Activated CD4-positive, alpha-beta T cell treated with anti-CD3 and anti-CD28 coated beads for 24 hours (primary cell): Measurements from ENCODE around the gene LUC7L3.
A peak's percentile ranks its signal among the peaks of the same experiment; 100 is the strongest.
"Not testable (repeated sequence)": the region's sequence is repeated elsewhere in the genome, so short reads cannot be mapped to it uniquely, and the experiment has no call there.

Source experiments
- DNase-seq, 2 donors: peaks; one replicate each; pipeline ENCODE4 v3.0.0-alpha.2; 2020; ENCODE audit warnings: low read depth in 2 of 2

The LUC7L3 gene

GRCh38 chr17:50781167-50781566 is 61.8 kb downstream of the LUC7L3 start:
- no peak for DNase-seq

DNA sequence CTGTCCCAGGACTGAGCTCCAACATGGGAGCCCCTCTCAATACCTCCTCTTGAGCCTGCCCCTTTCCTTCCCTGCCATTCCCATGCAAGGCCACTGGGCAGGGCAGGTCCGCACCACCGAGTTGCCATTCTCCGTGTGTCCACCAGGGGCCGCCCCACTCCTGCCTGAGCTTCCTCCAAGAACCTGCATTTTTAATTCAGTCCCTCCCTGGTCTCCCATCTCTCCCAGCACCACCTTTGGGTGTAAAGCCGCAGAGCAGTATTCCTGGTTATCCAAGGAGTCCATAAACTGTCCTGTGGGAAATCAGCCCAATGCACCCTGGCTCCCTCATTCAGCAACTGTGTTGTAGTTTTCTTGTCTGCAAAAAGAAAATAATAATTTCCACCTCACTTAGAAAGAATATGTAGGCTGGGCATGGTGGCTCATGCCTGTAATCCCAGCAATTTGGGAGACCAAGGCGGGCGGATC is 63.8 kb downstream of the LUC7L3 start:
- DNase-seq = peak; percentile 72 to 80

GRCh38 chr17:50783905-50784304 is 64.5 kb downstream of the LUC7L3 start:
- no peak for DNase-seq

- DNase-seq = no peak
Measured at GRCh38 chr17:50785126-50785525, 65.7 kb downstream of the LUC7L3 start.

GRCh38 chr17:50785946-50786570 is 66.7 kb downstream of the LUC7L3 start:
- no peak for DNase-seq

DNA sequence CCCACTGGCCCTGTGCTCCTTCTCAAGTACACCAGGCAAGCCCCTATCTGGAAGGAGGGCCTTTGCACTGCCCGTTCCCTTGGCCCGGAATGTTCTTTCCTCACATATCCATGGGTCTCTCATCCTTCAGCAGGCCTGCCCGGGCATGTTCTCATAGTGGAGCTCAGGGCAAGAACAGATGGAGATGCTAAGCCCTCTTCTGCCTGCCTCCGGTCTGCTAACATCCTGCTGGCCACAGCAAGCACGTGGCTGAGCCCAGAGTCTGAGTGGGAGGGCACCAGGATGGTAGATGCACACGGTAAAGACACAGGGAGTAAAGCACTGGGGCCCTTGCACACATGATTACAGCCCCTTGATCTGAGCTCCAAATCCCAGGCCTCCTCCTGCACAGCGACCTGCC is 67.7 kb downstream of the LUC7L3 start:
- DNase-seq = no peak

DNA sequence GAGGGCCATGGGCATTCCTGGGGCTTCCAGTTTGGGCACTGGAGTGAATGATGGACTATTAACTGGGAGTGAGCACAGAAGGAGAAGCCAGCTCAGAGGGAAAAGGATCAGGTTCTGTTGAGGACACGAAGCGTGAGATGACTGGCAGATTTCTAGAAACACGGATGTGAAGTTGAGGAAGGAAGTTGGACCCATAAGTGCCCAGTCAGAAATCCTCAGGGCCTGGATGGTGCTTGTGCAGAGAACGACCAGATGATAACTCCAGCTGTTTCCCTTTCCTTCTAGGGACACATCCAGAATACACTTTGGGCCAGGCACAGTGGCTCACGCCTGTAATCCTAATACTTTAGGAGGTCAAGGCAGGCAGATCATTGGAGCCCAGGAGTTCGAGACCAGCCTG is 71.2 kb downstream of the LUC7L3 start:
- no peak for DNase-seq

DNA sequence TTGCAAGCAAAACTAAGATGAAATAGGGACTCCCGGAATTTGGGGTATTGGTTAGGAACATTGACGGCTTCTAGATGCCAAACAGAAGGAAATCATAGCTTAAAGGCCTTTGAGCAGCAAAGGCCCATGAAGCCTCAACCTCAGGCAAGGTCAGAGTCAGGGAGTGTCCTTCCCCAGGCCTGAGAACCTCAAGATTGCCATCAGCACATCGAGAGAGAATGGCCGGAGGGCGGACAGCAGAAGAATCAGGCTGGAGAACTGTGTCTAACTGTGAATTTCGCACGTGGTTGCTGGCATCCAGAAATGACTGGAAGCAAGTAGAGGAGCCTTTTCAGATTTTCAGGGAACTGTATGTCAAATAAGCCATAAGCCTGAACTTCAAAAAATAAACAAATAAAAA is 72.7 kb downstream of the LUC7L3 start:
- no peak for DNase-seq

DNA sequence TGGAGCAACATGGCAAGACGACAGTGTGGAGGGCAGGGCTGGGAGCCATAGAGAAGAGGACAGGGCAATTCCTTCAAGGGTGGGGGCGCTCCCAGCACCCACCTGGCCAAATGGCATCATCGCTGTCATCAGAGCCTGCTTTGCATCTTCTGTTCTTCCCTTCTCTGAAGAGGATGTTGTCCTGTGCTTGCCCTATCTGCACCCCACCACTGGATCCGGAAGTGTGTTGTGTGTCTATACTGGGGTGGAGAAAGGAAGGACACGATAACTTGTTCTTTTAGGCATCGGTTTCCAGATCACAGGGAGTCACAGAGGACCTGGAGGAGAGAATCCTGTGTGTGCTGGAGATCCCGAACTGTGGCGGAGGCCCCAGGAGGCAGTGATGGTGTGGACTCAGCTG is 73.6 kb downstream of the LUC7L3 start:
- DNase-seq = no peak

- no peak for DNase-seq
Measured at GRCh38 chr17:50794361-50794760, 75.0 kb downstream of the LUC7L3 start.

- no peak for DNase-seq
Measured at GRCh38 chr17:50797135-50797810, 77.9 kb downstream of the LUC7L3 start.

DNA sequence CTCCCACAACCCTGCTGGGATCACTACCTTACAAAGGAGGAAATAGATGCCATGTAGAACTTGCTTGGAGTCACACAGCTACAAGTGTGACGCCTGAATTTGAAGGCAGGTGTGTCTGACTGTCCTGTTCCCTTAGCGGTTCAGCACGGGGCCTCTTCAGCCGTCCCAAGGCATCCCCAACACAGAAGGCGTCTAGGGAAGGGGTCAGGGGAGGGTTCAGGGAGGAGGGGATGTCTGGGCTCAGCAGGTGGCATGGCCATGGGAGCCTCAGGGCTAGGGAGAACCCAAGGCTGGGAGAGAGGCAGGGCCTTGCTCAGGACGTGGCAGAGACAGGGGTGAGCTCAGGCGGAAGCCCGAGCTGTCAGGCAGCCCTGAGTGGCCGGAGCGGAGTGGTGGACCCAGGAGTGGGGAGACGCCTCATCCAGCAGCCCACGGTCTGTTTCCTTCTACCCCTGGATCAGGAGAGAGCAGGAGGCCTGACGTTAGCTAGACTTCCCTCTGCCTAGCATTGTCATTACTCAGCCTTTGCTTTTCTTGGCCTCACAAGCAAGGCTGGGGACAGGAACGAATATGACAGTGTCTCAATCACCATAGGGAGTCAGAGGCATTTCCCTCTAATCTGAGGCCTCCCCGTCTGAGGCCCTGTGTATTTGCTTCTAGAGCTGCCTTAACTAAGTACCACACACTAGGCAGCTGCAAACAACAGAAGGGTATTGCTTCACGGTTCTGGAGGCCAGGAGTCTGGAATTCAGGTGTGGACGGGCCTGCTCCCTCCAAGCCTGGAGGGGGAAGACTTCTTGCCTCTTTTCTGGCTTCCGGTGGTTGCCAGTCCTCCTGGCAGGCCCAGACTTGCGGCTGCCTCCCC is 79.3 kb downstream of the LUC7L3 start:
- DNase-seq = no peak

DNA sequence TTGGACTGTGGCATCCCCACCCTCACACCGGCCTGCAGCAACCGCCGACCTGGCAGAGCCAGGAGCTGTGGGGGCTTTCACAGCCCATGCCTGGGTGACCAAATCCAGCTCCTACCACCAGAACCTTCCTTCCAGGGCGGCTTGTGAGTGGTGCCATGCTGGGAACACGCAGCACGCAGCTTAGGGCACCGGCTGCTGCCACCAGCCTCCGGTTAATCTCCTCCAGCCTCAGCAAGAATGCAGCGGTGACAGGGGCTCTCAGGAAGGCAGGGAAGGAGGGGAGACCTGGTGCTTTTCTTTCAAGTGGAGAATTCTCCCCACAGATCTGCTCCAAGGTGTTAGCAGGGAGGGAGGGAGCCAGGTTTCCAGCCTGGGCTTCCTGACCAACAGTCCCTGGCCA is 80.2 kb downstream of the LUC7L3 start:
- no peak for DNase-seq

DNA sequence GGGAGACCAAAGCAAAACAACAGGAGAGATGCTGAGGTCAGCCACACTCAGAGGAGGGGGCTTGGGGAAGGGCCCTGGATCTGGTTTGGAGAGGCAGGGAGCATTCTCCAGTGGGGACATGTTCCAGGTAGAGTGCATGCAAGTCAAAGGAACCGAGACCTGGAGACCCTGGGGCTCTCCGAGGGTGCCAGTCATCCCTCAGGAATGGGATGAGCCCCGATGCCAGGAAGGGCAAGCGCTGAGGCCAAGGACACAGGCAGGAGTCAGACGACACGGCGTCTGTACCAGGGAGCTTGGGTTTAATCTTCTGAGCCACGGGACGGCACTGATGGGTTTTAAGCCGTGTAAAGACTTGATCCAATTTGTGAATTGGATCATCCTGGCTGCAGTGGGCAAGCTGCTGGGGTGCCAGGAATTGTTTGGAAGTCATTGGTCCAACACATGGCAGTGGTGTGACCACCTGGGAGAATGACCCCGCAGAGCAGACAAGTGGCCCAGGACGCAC is 80.8 kb downstream of the LUC7L3 start:
- DNase-seq = no peak

GRCh38 chr17:50802609-50803571 is 83.5 kb downstream of the LUC7L3 start:
- DNase-seq = no peak

GRCh38 chr17:50803676-50804075 is 84.3 kb downstream of the LUC7L3 start:
- DNase-seq = no peak

DNA sequence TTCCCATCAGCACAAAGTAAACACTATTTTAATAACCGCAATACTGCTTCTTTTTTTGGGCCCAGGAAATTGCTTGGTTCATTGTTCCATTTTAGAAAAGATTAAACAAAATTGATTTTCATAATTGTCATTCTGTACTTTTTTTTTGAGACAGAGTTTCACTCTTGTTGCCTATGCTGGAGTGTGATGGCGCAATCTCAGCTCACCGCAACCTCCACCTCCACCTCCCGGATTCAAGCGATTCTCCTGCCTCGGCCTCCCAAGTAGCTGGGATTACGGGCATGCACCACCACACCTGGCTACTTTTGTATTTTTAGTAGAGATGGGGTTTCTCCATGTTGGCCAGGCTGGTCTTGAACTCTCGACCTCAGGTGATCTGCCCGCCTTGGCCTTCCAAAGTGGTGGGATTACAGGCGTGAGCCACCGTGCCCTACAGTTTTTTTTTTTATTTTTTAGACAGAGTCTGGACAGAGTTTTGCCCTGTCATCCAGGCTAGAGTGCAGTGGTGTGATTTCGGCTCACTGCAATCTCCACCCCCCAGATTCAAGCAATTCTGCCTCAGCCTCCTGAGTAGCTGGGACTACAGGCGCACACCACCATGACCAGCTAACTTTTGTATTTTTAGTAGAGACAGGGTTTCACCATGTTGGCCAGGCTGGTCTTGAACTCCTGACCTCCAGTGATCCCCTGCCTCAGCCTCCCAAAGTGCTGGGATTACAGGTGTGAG is 85.5 kb downstream of the LUC7L3 start:
- not testable (repeated sequence) for DNase-seq

DNA sequence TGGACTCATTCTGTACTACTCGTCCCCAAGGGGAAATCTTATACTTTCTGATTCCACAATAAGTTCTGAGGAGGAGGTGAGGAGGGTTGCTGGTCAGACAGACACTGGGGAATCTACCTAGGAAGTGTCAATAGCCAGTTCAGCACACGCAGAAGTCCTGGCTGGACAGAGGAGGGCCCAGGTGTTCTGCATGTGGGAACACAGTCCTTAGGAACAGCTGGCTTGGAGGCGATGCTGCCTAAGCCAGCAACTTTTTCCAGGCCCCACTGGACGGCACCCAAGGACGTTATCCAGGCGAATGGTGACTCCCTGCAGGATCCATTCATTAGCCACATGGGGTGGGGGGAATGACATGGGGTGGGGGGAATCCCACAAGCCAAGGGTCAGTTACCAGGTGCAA is 86.1 kb downstream of the LUC7L3 start:
- no peak for DNase-seq
